GM23248 (cell line): Measurements from ENCODE around the gene XAF1. TPM values are rescaled to one million over a fixed set of nuclear protein-coding genes. Genes with fewer than 3 reads are reported as not detected.

ENCODE experiments used
- DNase-seq: peaks from one replicate; pipeline ENCODE4 v3.0.0-alpha.2; 2015
- H2AFZ ChIP-seq: fragments of 200-600 bp; sonication (generic); 2 replicates; pipeline ENCODE4 v1.6.1; 2016; ENCODE audit warnings: antibody characterized with exemption
- H3F3A ChIP-seq: fragments of 200-600 bp; sonication (generic); 2 replicates; pipeline ENCODE4 v1.6.1; 2016; ENCODE audit warnings: mild to moderate bottlenecking, antibody characterized with exemption, mixed run types; ENCODE audit not compliant: insufficient read depth
- H3K27ac ChIP-seq: fragments of 200-600 bp; sonication (generic); 2 replicates; pipeline ENCODE4 v1.5.1; 2016; ENCODE audit warnings: mild to moderate bottlenecking
- H3K27me3 ChIP-seq: fragments of 200-600 bp; sonication (generic); replicated peaks from 2 replicates; pipeline ENCODE4 v1.6.1; 2016; ENCODE audit warnings: mild to moderate bottlenecking; ENCODE audit not compliant: insufficient read depth
- H3K36me3 ChIP-seq: fragments of 200-600 bp; sonication (generic); 2 replicates; pipeline ENCODE4 v1.6.1; 2016; ENCODE audit warnings: low read depth, mild to moderate bottlenecking
- H3K4me1 ChIP-seq: fragments of 200-600 bp; sonication (generic); 2 replicates; pipeline ENCODE4 v1.6.1; 2016; ENCODE audit warnings: mild to moderate bottlenecking; ENCODE audit not compliant: insufficient read depth
- H3K4me2 ChIP-seq: fragments of 200-600 bp; sonication (generic); one replicate; pipeline ENCODE4 v1.6.1; 2016; ENCODE audit warnings: mild to moderate bottlenecking; ENCODE audit not compliant: unreplicated experiment
- H3K4me3 ChIP-seq: fragments of 200-600 bp; sonication (generic); 2 replicates; pipeline ENCODE4 v1.5.1; 2016; ENCODE audit warnings: mild to moderate bottlenecking
- H3K79me2 ChIP-seq: fragments of 200-600 bp; sonication (generic); 2 replicates; pipeline ENCODE4 v1.6.1; 2016; ENCODE audit warnings: mild to moderate bottlenecking; ENCODE audit not compliant: insufficient read depth
- H3K9ac ChIP-seq: fragments of 200-600 bp; sonication (generic); 2 replicates; pipeline ENCODE4 v1.6.1; 2016; ENCODE audit warnings: mild to moderate bottlenecking
- H3K9me2 ChIP-seq: fragments of 200-600 bp; sonication (generic); 2 replicates; pipeline ENCODE4 v1.6.1; 2016; ENCODE audit warnings: mixed run types, mild to moderate bottlenecking, moderate library complexity; ENCODE audit not compliant: insufficient read depth
- H3K9me3 ChIP-seq: fragments of 200-600 bp; sonication (generic); one replicate; pipeline ENCODE4 v1.6.1; 2017; ENCODE audit warnings: low read depth
- H4K20me1 ChIP-seq: fragments of 200-600 bp; sonication (generic); 2 replicates; pipeline ENCODE4 v1.6.0; 2016; ENCODE audit not compliant: insufficient read depth
- EZH2 ChIP-seq: fragments of 200-600 bp; sonication (generic); IDR thresholded peaks from 2 replicates; pipeline ENCODE4 v1.6.1; 2018; ENCODE audit warnings: antibody characterized with exemption, mild to moderate bottlenecking; ENCODE audit not compliant: insufficient read depth, poor library complexity, severe bottlenecking
- EZH2phosphoT487 ChIP-seq: fragments of 200-600 bp; sonication (generic); IDR thresholded peaks from 2 replicates; pipeline ENCODE4 v1.6.1; 2018; ENCODE audit warnings: antibody characterized with exemption, moderate library complexity, mild to moderate bottlenecking, low read depth; ENCODE audit not compliant: insufficient read depth
- WGBS, 2 experiments: methylation state at CpG; one replicate each; pipeline ENCODE4 v1.1.6; 2015 to 2017; ENCODE audit warnings: low lambda C conversion rate in 2 of 2, low coverage in 1 of 2; ENCODE audit errors: missing lambda C conversion rate in 2 of 2; 5-methylcytosine and 5-hydroxymethylcytosine counted together
- in situ Hi-C: fragments of 300-500 bp; cut with MboI; formaldehyde crosslinking; loops from 2 replicates; pipeline ENCODE4 v1.15.0; 2020
- polyA plus RNA-seq: library from polyadenylated mRNA; unstranded; fragments of >200 nt; fragmentation: Nextera tagmentation; extraction: Ambion mirVana; gene quantifications from 2 replicates; pipeline ENCODE4 v1.2.1, GENCODE V29; 2016
- total RNA-seq: library from RNA; depleted of rRNA; stranded (reverse); fragments of >200 nt; shearing (Covaris generic); gene quantifications from 2 replicates; pipeline ENCODE4 v1.2.3, GENCODE V29; 2014

Gene XAF1
- total and polyA plus RNA-seq, 2 experiments from 2014 or later, result 21.5 to 22.0 TPM

DNA sequence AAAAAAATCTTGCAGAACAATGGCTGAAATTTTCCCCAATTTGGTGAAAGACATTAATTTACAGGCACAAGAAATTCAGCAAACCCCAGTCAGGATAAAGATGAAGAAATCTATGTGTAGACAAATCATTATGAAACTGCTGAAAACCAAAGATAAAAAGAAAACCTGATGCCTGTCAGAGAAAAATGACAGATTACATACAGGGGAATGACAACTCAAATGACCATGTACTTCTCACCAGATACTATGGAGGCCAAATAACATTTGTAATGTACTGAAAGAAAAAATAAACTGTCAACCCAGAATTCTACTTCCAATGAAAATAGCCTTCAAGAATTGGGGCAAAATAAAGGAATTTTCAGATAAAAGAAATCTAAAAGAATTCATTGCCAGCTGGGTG is 7.2 kb upstream of the XAF1 start:
- Histone ChIP-seq H3K79me2 (no peaks in the 10 kb centered on the region), H3K4me3 (no peak overlapping the region), H2AFZ (no peak overlapping the region), H3K9me3 (no peaks in the 10 kb centered on the region), H4K20me1 (no peaks in the 10 kb centered on the region), H3K9me2 (no peaks in the 10 kb centered on the region), H3K4me2 (no peak overlapping the region), H3K4me1 (peaks cover 18% of the 10 kb centered on the region), H3K27me3 (no peaks in the 10 kb centered on the region), H3K27ac (no peak overlapping the region), H3K9ac (no peak overlapping the region), H3F3A (peaks cover 22% of the 10 kb centered on the region), H3K36me3 (no peaks in the 10 kb centered on the region)
- no peak for TF ChIP-seq EZH2phosphoT487
- no peak for TF ChIP-seq EZH2
- in situ Hi-C loops, result no loop called here
- no peak for DNase-seq

DNA sequence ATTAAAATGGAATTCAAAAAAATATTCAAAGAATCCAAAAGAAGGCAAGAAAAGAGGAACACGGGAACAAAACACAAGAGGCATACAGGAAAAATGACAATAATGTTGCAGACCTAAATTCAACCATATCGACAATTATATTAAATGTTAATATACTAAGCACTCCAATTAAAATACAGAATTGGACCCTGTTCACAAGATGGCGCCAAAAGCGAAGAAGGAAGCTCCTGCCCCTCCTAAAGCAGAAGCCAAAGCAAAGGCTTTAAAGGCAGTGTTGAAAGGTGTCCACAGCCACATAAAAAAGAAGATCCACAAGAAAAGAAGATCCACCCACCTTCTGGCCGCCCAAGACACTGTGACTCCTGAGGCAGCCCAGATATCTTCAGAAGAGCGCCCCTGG is 6.3 kb upstream of the XAF1 start:
- no peak overlapping the region for H3K4me2 ChIP-seq
- in situ Hi-C loops, result no loop called here
- 82 to 88% methylated on average over 6 of the region's 6 CpGs for WGBS, 2 experiments
- no peaks in the 10 kb centered on the region for H3K9me3 ChIP-seq
- no peaks in the 10 kb centered on the region for H3K79me2 ChIP-seq
- H3K4me1 ChIP-seq, result peaks cover 22% of the 10 kb centered on the region
- H2AFZ ChIP-seq, result no peak overlapping the region
- H3K9me2 ChIP-seq, result no peaks in the 10 kb centered on the region
- no peaks in the 10 kb centered on the region for H4K20me1 ChIP-seq
- no peaks in the 10 kb centered on the region for H3K36me3 ChIP-seq
- no peaks in the 10 kb centered on the region for H3K27me3 ChIP-seq
- H3K9ac ChIP-seq, result no peak overlapping the region
- TF ChIP-seq EZH2phosphoT487 (no peak), EZH2 (no peak)
- H3K4me3 ChIP-seq, result no peak overlapping the region
- DNase-seq, result peak; percentile 5
- peaks cover 26% of the 10 kb centered on the region for H3F3A ChIP-seq
- no peak overlapping the region for H3K27ac ChIP-seq

DNA sequence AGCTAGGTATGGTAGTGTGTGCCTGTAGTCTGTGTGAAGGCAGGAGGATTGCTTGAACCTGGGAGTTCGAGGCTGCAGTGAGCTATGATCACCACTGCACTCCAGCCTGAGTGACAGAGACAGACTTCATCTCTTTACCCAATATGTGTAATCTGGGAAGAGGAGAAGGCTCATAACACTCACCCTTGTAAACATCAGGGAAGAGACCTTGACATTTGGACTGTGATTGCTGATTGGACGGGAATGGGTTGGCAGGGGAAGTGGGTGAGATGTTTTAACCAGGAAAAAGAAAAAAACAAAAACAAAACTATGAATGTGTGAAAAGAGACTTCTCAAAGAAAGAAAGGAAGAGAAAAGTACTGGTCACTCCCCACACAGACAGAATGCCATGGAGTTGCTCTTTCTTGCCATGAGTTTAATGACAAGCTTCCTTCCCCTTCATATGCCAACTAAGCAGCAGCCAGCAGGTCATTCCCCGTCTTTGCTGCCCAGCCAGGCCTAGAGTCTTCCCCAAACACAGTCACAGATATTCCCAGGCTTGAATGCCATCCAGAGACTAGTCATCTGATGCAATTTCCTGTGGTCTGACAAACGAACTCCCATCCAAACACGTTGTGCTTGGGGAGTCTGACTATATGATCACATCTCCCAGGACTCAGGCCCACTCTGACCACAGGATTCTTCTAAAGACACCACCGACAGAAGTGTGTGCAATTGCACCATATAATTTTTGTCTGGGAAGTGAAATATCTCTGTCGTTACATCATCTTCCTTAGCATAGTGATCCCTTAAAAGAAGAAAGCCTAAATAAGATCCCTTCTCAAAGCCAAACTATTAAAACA is 3.6 kb upstream of the XAF1 start:
- Histone ChIP-seq H3K27ac (peak overlapping the region; percentile 100), H3K4me2 (peak overlapping the region; percentile 86), H3K4me1 (peaks cover 33% of the 10 kb centered on the region), H3K79me2 (peaks cover 16% of the 10 kb centered on the region), H3K9me2 (no peaks in the 10 kb centered on the region), H3F3A (peaks cover 37% of the 10 kb centered on the region), H3K9ac (peak overlapping the region; percentile 92), H3K9me3 (no peaks in the 10 kb centered on the region), H3K27me3 (no peaks in the 10 kb centered on the region), H4K20me1 (no peaks in the 10 kb centered on the region), H3K36me3 (no peaks in the 10 kb centered on the region), H2AFZ (peak overlapping the region; percentile 79), H3K4me3 (peak overlapping the region; percentile 58)
- peak; percentile 99 for DNase-seq
- in situ Hi-C loops, result no loop called here
- TF ChIP-seq EZH2, result no peak
- TF ChIP-seq EZH2phosphoT487, result no peak
- 20% methylated on average over 7 of the region's 7 CpGs for WGBS, 2 experiments

DNA sequence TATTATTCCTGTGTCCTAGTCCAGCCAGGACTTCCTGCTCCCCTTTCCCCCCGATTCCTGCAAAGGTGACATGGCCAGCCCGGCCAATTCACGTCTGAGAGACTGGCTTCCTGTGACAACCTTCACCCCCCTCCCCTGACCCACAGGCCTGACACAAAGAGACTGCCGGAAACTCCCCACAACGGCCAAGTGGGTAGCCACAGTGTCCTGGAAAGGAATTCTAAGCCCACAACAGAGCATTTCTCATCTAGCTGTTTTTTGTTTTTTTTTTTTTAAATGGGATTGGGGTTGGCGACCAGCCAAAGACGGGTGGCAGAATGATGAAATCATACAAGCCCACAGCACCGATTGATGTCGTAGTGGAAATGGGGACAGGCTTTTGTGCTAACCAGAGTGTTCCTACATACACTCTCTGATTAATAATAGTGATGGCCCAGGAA is 2.8 kb upstream of the XAF1 start:
- Histone ChIP-seq H3K4me3 (peak overlapping the region; percentile 58), H2AFZ (peak overlapping the region; percentile 59), H4K20me1 (no peaks in the 10 kb centered on the region), H3K27me3 (no peaks in the 10 kb centered on the region), H3K4me2 (peak overlapping the region; percentile 86), H3K9me2 (no peaks in the 10 kb centered on the region), H3K9me3 (no peaks in the 10 kb centered on the region), H3K36me3 (no peaks in the 10 kb centered on the region), H3K9ac (peak overlapping the region; percentile 92), H3K27ac (peak overlapping the region; percentile 100), H3F3A (peaks cover 37% of the 10 kb centered on the region), H3K79me2 (peaks cover 23% of the 10 kb centered on the region), H3K4me1 (peaks cover 33% of the 10 kb centered on the region)
- 2% methylated on average over 9 of the region's 9 CpGs for WGBS, 2 experiments
- peak; percentile 88 for DNase-seq
- in situ Hi-C loops, result no loop called here
- TF ChIP-seq EZH2phosphoT487 (no peak), EZH2 (no peak)
